Measurements from ENCODE around the gene FAM13A.
"Not testable (repeated sequence)": the region's sequence is repeated elsewhere in the genome, so short reads cannot be mapped to it uniquely, and the experiment has no call there.

The FAM13A gene

DNA sequence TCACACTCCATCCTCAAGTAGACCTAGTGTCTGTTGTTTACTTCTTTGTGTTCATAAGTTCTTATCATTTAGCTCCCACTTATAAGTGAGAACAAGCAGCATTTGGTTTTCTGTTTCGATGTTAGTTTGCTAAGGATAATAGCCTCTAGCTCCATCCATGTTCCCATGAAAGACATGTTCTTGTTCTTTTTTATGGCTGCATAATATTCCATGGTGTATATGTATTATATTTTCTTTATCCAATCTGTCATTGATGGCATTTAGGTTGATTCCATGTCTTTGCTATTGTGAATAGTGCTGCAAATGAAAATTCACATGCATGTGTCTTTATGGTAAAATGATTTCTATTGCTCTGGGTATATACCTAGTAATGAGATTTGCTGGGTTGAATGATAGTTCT lies 51.9 kb downstream of the FAM13A start:
- H3K27me3 ChIP-seq (ENCODE audit: control insufficient read depth in 5 of 5, insufficient read depth in 4 of 5, low read length in 5 of 5); H3K27ac ChIP-seq (ENCODE audit: low read depth, low read length); H3K9ac ChIP-seq (ENCODE audit: low read length in 5 of 5); H3K4me3 ChIP-seq (ENCODE audit: low read depth in 1 of 5, low read length in 5 of 5); H3K4me1 ChIP-seq (ENCODE audit: control insufficient read depth in 5 of 5, insufficient read depth in 5 of 5, low read length in 5 of 5); H3K9me3 ChIP-seq (ENCODE audit: control insufficient read depth in 5 of 5, low read length in 5 of 5); H3K36me3 ChIP-seq (ENCODE audit: control insufficient read depth in 5 of 5, insufficient read depth in 5 of 5, low read length in 5 of 5): not testable (repeated sequence)

DNA sequence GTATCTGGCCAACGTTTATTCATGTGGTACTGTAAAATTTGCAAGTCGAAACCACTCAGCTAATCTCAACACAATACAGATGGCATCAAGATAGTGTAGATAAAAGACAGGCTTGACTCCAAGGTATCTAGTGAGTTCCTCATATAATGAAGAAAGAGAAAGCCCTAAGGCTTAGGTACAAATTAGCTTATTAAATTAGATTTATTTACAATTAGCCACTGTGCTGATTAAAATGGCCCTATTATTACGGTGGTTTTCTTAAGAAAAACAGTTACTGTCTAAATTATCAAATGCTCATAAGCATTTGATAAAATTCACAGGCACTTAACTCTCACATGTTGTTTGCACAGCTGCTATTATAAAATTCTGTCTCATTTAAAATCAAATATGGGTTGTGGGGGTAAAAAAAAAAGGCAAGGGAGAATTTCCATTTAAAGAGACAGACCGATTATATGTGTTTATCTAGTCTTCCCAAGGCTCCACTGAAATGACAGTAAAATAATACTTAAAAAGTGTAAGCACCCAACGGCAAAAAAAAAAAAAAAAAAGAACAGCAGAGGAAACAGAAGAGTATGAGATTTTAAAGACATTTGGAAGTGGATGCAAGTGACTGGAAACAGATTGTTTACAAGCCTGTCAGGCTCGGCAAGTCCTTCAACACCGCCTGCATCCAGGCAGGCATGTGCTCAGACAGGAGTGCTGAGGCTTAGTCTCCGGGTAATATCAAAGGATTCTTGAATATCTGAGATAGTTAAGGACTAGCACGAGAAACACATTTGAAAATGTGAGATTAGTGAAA lies 55.1 kb downstream of the FAM13A start:
- H3K4me3 ChIP-seq (ENCODE audit: low read depth in 1 of 5, low read length in 5 of 5) = no peak overlapping the region
- no peak overlapping the region for H3K9ac ChIP-seq (ENCODE audit: low read length in 5 of 5)
- H3K9me3 ChIP-seq (ENCODE audit: control insufficient read depth in 5 of 5, low read length in 5 of 5) = peaks cover 0 to 4% (median 0%) of the 10 kb centered on the region in 5 donors
- peaks cover 0 to 9% (median 0%) of the 10 kb centered on the region in 5 donors for H3K4me1 ChIP-seq (ENCODE audit: control insufficient read depth in 5 of 5, insufficient read depth in 5 of 5, low read length in 5 of 5)
- no peak overlapping the region for H3K27ac ChIP-seq (ENCODE audit: low read depth, low read length)
- peaks cover 0 to 5% (median 0%) of the 10 kb centered on the region in 5 donors for H3K36me3 ChIP-seq (ENCODE audit: control insufficient read depth in 5 of 5, insufficient read depth in 5 of 5, low read length in 5 of 5)
- H3K27me3 ChIP-seq (ENCODE audit: control insufficient read depth in 5 of 5, insufficient read depth in 4 of 5, low read length in 5 of 5) = no peaks in the 10 kb centered on the region

DNA sequence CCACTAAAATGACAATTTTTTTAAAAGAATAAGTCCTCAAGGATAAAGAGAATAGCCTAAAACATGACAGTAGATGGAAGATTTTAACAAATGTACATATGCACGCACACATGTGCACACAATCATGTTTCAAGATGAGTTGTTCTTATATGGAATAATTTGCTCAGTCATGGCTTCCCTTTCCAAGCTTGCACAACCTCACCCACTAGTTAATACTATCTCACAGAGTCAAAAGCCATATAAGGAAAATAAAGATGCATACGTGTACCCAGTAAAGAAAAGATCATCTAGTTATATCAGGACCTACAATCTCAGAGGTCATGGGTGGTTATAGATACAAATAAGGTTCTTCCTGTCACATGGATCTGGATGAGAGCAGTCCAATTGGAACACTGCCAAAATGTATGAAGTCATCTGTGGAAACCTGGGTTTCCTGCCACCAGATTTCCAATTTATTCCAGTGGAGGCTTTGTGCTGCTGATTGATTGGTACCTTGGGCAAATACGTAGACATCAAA lies 56.1 kb downstream of the FAM13A start:
- peaks cover 0 to 5% (median 0%) of the 10 kb centered on the region in 5 donors for H3K36me3 ChIP-seq (ENCODE audit: control insufficient read depth in 5 of 5, insufficient read depth in 5 of 5, low read length in 5 of 5)
- H3K9me3 ChIP-seq (ENCODE audit: control insufficient read depth in 5 of 5, low read length in 5 of 5) = peaks cover 0 to 4% (median 0%) of the 10 kb centered on the region in 5 donors
- no peak overlapping the region for H3K4me3 ChIP-seq (ENCODE audit: low read depth in 1 of 5, low read length in 5 of 5)
- no peak overlapping the region for H3K9ac ChIP-seq (ENCODE audit: low read length in 5 of 5)
- no peak overlapping the region for H3K27ac ChIP-seq (ENCODE audit: low read depth, low read length)
- peaks cover 0 to 9% (median 0%) of the 10 kb centered on the region in 5 donors for H3K4me1 ChIP-seq (ENCODE audit: control insufficient read depth in 5 of 5, insufficient read depth in 5 of 5, low read length in 5 of 5)
- no peaks in the 10 kb centered on the region for H3K27me3 ChIP-seq (ENCODE audit: control insufficient read depth in 5 of 5, insufficient read depth in 4 of 5, low read length in 5 of 5)

DNA sequence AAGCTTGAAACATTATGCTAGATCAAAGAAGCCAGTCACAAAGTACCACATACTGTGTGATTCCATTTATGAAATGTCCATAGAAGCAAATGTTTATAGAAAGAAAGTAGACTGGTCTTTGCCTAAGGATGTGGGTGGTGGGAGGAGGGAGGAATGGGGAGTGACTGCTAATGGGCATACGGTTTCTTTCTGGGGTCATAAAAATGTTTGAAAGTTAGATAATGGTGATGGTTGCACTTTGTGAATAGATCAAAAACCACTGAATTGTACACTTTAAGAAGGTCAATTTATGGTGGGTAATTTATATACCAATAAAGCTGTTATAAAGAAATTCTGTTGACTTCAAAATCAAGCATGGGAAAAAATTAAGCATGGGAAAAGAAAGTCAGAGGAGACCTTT lies 56.6 kb downstream of the FAM13A start:
- no peak overlapping the region for H3K9ac ChIP-seq (ENCODE audit: low read length in 5 of 5)
- H3K27ac ChIP-seq (ENCODE audit: low read depth, low read length) = no peak overlapping the region
- H3K9me3 ChIP-seq (ENCODE audit: control insufficient read depth in 5 of 5, low read length in 5 of 5) = peaks cover 0 to 4% (median 0%) of the 10 kb centered on the region in 5 donors
- H3K4me1 ChIP-seq (ENCODE audit: control insufficient read depth in 5 of 5, insufficient read depth in 5 of 5, low read length in 5 of 5) = peaks cover 0 to 9% (median 0%) of the 10 kb centered on the region in 5 donors
- no peak overlapping the region for H3K4me3 ChIP-seq (ENCODE audit: low read depth in 1 of 5, low read length in 5 of 5)
- no peaks in the 10 kb centered on the region for H3K27me3 ChIP-seq (ENCODE audit: control insufficient read depth in 5 of 5, insufficient read depth in 4 of 5, low read length in 5 of 5)
- H3K36me3 ChIP-seq (ENCODE audit: control insufficient read depth in 5 of 5, insufficient read depth in 5 of 5, low read length in 5 of 5) = peaks cover 0 to 5% (median 0%) of the 10 kb centered on the region in 5 donors

DNA sequence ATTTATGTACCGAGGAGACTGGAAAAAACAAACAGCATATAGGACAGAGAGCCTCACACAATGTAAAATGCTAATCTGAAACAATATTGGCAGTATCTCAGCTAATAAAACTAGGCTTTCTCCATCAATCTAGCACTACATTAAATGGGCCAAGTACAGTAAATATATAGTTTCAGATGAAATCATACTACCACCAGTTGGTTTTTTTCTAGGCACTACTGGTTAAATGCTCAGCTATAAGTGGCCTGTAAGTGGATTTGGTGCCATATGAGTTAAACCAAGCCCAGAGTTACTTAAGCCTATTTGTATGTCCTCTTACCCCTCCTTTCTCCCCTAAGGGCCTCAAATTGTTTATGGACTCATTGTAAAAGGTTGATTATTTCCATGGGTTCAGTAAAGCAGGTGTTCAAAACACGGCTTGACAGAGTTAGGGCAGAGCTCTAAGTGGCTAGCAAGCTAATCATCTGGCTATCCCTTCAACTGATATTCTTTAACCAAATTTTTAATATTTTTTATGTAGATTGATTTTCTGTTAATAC lies 57.5 kb downstream of the FAM13A start:
- peaks cover 0 to 5% (median 0%) of the 10 kb centered on the region in 5 donors for H3K36me3 ChIP-seq (ENCODE audit: control insufficient read depth in 5 of 5, insufficient read depth in 5 of 5, low read length in 5 of 5)
- no peaks in the 10 kb centered on the region for H3K27me3 ChIP-seq (ENCODE audit: control insufficient read depth in 5 of 5, insufficient read depth in 4 of 5, low read length in 5 of 5)
- no peaks in the 10 kb centered on the region for H3K9me3 ChIP-seq (ENCODE audit: control insufficient read depth in 5 of 5, low read length in 5 of 5)
- no peak overlapping the region for H3K9ac ChIP-seq (ENCODE audit: low read length in 5 of 5)
- H3K4me3 ChIP-seq (ENCODE audit: low read depth in 1 of 5, low read length in 5 of 5) = no peak overlapping the region
- no peak overlapping the region for H3K27ac ChIP-seq (ENCODE audit: low read depth, low read length)
- H3K4me1 ChIP-seq (ENCODE audit: control insufficient read depth in 5 of 5, insufficient read depth in 5 of 5, low read length in 5 of 5) = peaks cover 0 to 9% (median 0%) of the 10 kb centered on the region in 5 donors

DNA sequence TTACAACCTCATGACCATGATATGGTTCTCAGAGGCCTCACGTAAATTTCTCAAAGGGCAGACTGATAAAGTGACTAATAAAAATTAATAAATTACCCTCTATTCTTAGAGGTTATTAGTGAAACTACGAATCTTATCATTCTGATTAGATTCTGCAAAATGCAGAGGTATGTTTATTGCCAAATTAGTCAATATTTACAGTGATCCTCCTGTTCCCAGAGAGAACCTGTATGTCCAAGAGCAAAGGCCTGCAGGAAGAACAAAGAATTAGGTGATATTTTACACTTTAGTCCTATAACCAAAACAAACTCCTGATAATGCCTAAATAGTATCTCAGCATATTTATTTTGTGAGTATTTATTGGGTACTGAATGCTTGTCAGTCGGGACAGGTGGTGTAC lies 58.1 kb downstream of the FAM13A start:
- Histone ChIP-seq H3K27me3 (ENCODE audit: control insufficient read depth in 5 of 5, insufficient read depth in 4 of 5, low read length in 5 of 5) (no peaks in the 10 kb centered on the region), H3K36me3 (ENCODE audit: control insufficient read depth in 5 of 5, insufficient read depth in 5 of 5, low read length in 5 of 5) (peaks cover 0 to 5% (median 0%) of the 10 kb centered on the region in 5 donors), H3K4me3 (ENCODE audit: low read depth in 1 of 5, low read length in 5 of 5) (no peak overlapping the region), H3K27ac (ENCODE audit: low read depth, low read length) (no peak overlapping the region), H3K9me3 (ENCODE audit: control insufficient read depth in 5 of 5, low read length in 5 of 5) (no peaks in the 10 kb centered on the region), H3K4me1 (ENCODE audit: control insufficient read depth in 5 of 5, insufficient read depth in 5 of 5, low read length in 5 of 5) (peaks cover 0 to 9% (median 0%) of the 10 kb centered on the region in 5 donors), H3K9ac (ENCODE audit: low read length in 5 of 5) (no peak overlapping the region)

DNA sequence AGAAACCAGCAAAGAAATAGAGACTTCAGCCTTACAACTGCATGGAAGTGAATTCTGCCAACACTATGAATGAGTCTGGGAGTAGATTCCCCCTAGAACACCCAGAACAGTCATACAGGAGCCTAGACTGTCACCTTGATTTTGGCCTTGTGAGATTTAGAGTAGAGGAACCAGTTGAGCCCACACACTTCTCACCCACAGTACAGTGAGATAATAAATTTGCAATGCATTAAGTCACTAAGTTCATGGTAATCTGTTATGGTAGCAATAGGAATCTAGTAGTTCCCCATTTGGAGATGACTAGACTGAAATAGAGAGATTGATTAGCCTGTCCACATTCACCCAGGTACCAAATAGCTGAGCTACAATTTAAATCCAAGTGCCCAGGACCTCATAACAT lies 59.0 kb downstream of the FAM13A start:
- Histone ChIP-seq H3K27me3 (ENCODE audit: control insufficient read depth in 5 of 5, insufficient read depth in 4 of 5, low read length in 5 of 5) (no peaks in the 10 kb centered on the region), H3K4me1 (ENCODE audit: control insufficient read depth in 5 of 5, insufficient read depth in 5 of 5, low read length in 5 of 5) (peaks cover 0 to 9% (median 0%) of the 10 kb centered on the region in 5 donors), H3K9me3 (ENCODE audit: control insufficient read depth in 5 of 5, low read length in 5 of 5) (no peaks in the 10 kb centered on the region), H3K27ac (ENCODE audit: low read depth, low read length) (no peak overlapping the region), H3K36me3 (ENCODE audit: control insufficient read depth in 5 of 5, insufficient read depth in 5 of 5, low read length in 5 of 5) (peaks cover 0 to 5% (median 0%) of the 10 kb centered on the region in 5 donors), H3K9ac (ENCODE audit: low read length in 5 of 5) (no peak overlapping the region), H3K4me3 (ENCODE audit: low read depth in 1 of 5, low read length in 5 of 5) (no peak overlapping the region)

GRCh38 chr4:88995874-88996273 lies 61.1 kb downstream of the FAM13A start:
- Histone ChIP-seq H3K9me3 (ENCODE audit: control insufficient read depth in 5 of 5, low read length in 5 of 5) (no peaks in the 10 kb centered on the region), H3K4me1 (ENCODE audit: control insufficient read depth in 5 of 5, insufficient read depth in 5 of 5, low read length in 5 of 5) (peaks cover 0 to 5% (median under 1%) of the 10 kb centered on the region in 5 donors), H3K27ac (ENCODE audit: low read depth, low read length) (no peak overlapping the region), H3K9ac (ENCODE audit: low read length in 5 of 5) (no peak overlapping the region), H3K36me3 (ENCODE audit: control insufficient read depth in 5 of 5, insufficient read depth in 5 of 5, low read length in 5 of 5) (peaks cover 0 to 5% (median 0%) of the 10 kb centered on the region in 5 donors), H3K4me3 (ENCODE audit: low read depth in 1 of 5, low read length in 5 of 5) (no peak overlapping the region), H3K27me3 (ENCODE audit: control insufficient read depth in 5 of 5, insufficient read depth in 4 of 5, low read length in 5 of 5) (no peaks in the 10 kb centered on the region)

- H3K27me3 ChIP-seq (ENCODE audit: control insufficient read depth in 5 of 5, insufficient read depth in 4 of 5, low read length in 5 of 5); H3K9me3 ChIP-seq (ENCODE audit: control insufficient read depth in 5 of 5, low read length in 5 of 5); H3K9ac ChIP-seq (ENCODE audit: low read length in 5 of 5); H3K4me3 ChIP-seq (ENCODE audit: low read depth in 1 of 5, low read length in 5 of 5); H3K27ac ChIP-seq (ENCODE audit: low read depth, low read length); H3K36me3 ChIP-seq (ENCODE audit: control insufficient read depth in 5 of 5, insufficient read depth in 5 of 5, low read length in 5 of 5): not testable (repeated sequence)
- H3K4me1 ChIP-seq (ENCODE audit: control insufficient read depth in 5 of 5, insufficient read depth in 5 of 5, low read length in 5 of 5) = peaks cover 0 to 10% (median 4%) of the 10 kb centered on the region in 5 donors
These were observed 61.7 kb downstream of the FAM13A start for GRCh38 chr4:88995257-88995656.

DNA sequence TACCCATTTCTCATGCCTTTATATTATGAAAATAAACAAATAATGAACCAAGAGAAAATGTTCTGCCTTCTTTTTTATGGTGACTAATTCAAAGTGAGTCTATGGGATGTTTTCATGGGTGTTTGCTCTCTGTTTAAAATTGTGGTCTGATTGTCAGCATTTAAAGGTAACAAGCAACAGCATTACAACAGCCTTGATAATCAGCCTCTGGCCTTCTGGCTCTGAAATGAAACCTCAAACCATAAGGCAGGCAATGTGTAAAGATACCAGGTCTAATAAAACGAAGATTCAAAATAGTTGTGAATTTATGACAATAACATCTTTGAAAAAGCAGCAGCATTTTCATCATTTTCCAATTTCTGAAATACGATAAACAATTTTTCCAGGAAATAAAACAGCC lies 63.7 kb downstream of the FAM13A start:
- H3K4me3 ChIP-seq (ENCODE audit: low read depth in 1 of 5, low read length in 5 of 5) = no peak overlapping the region
- no peaks in the 10 kb centered on the region for H3K9me3 ChIP-seq (ENCODE audit: control insufficient read depth in 5 of 5, low read length in 5 of 5)
- no peak overlapping the region for H3K27ac ChIP-seq (ENCODE audit: low read depth, low read length)
- peaks cover 0 to 4% (median 0%) of the 10 kb centered on the region in 5 donors for H3K36me3 ChIP-seq (ENCODE audit: control insufficient read depth in 5 of 5, insufficient read depth in 5 of 5, low read length in 5 of 5)
- peaks cover 0 to 18% (median 11%) of the 10 kb centered on the region in 5 donors for H3K4me1 ChIP-seq (ENCODE audit: control insufficient read depth in 5 of 5, insufficient read depth in 5 of 5, low read length in 5 of 5)
- H3K9ac ChIP-seq (ENCODE audit: low read length in 5 of 5) = no peak overlapping the region
- H3K27me3 ChIP-seq (ENCODE audit: control insufficient read depth in 5 of 5, insufficient read depth in 4 of 5, low read length in 5 of 5) = no peaks in the 10 kb centered on the region
